GM15510 (cell line): Measurements from ENCODE around the gene MLNR.

Experiments
- POLR2A ChIP-seq: IDR thresholded peaks from 3 replicates; pipeline ENCODE4 v1.6.1; 2011; ENCODE audit warnings: borderline replicate concordance; ENCODE audit not compliant: insufficient read length; ENCODE audit errors: extremely low read depth

MLNR gene

GRCh38 chr13:49217962-49218492 is 2.1 kb upstream of the MLNR start:
- no peak for TF ChIP-seq POLR2A

GRCh38 chr13:49218493-49219051 is 1.6 kb upstream of the MLNR start:
- TF ChIP-seq POLR2A, result no peak

- TF ChIP-seq POLR2A, result no peak
Observed at GRCh38 chr13:49219647-49220035, 497 bp upstream of the MLNR start.

- TF ChIP-seq POLR2A, result no peak
Observed at GRCh38 chr13:49220856-49221589, 885 bp downstream of the MLNR start.

GRCh38 chr13:49221590-49221965 is 1.4 kb downstream of the MLNR start:
- TF ChIP-seq POLR2A, result no peak

GRCh38 chr13:49225223-49226042 is 5.3 kb downstream of the MLNR start:
- TF ChIP-seq POLR2A, result no peak

GRCh38 chr13:49226613-49227012 is 6.5 kb downstream of the MLNR start:
- no peak for TF ChIP-seq POLR2A

- TF ChIP-seq POLR2A, result no peak
Observed at GRCh38 chr13:49234741-49235140, 14.6 kb downstream of the MLNR start.

- no peak for TF ChIP-seq POLR2A
Observed at GRCh38 chr13:49235856-49236431, 15.8 kb downstream of the MLNR start.

- no peak for TF ChIP-seq POLR2A
Observed at GRCh38 chr13:49238621-49239020, 18.5 kb downstream of the MLNR start.

- TF ChIP-seq POLR2A, result no peak
Observed at GRCh38 chr13:49240017-49240416, 19.9 kb downstream of the MLNR start.

- no peak for TF ChIP-seq POLR2A
Observed at GRCh38 chr13:49241296-49241695, 21.2 kb downstream of the MLNR start.

- no peak for TF ChIP-seq POLR2A
Observed at GRCh38 chr13:49245101-49245500, 25.0 kb downstream of the MLNR start.

GRCh38 chr13:49246850-49247642 is 26.9 kb downstream of the MLNR start:
- TF ChIP-seq POLR2A, result no peak
